ENCODE results near the gene LRRC4C. TPM values are rescaled to one million over a fixed set of nuclear protein-coding genes. Genes with fewer than 3 reads are reported as not detected.
A peak's percentile ranks its signal among the peaks of the same experiment; 100 is the strongest.

The LRRC4C gene
- polyA plus RNA-seq, 1 of the 3 experiments (the other 2 are of a cell fraction): 0.16 TPM

DNA sequence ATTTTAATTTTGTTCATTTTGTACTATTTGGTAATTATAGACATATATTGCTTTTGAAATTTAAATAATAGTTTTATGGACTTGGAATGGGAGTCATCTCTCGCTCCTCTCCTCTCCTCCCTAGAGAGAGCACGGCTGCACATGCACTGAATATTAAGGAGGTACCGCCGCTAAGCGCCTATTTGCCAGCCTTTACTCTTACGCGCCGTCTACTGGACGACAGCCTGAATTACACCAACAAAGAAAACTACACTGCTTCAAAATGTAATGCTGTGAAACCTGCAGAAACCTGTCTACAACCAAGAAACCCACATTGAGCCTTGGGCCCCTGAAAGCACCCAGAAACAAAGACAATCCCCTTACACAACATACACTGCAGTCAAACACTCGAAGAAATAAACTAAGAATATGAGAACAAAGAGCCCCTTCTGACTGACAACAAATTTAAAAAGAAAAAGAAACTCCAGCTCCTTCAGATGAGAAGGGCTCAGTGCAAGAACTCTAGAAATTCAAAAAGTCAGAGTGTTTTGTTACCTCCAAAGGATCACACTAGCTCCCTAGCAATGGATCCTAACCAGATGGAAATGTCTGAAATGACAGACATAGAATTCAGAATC is 737.2 kb downstream of the LRRC4C start:
- Histone ChIP-seq H3K9me3 (no peaks in the 10 kb centered on the region), H3K79me2 (ENCODE audit: insufficient read depth) (no peaks in the 10 kb centered on the region), H3K4me3 (ENCODE audit: low read depth in 2 of 2, low read length in 1 of 2) (no peak overlapping the region; a peak in 1 of 4 replicates), H3K4me2 (no peak overlapping the region), H3F3A (replicated peaks; ENCODE audit: insufficient read depth) (no peaks in the 10 kb centered on the region), H2AFZ (ENCODE audit: low read depth) (no peak overlapping the region), H3K27ac (ENCODE audit: low read depth in 2 of 2, low read length in 1 of 2) (no peak overlapping the region), H3K36me3 (replicated peaks in 1 of 2; ENCODE audit: control insufficient read depth in 1 of 2, insufficient read depth in 2 of 2, low read length in 1 of 2) (no peaks in the 10 kb centered on the region), H3K27me3 (ENCODE audit: insufficient read depth) (no peaks in the 10 kb centered on the region), H3K9me2 (no peaks in the 10 kb centered on the region), H4K20me1 (ENCODE audit: insufficient read depth) (no peaks in the 10 kb centered on the region), H3K4me1 (ENCODE audit: control insufficient read depth in 1 of 2, insufficient read depth in 2 of 2, low read depth in 1 of 2, low read length in 1 of 2) (no peaks in the 10 kb centered on the region), H3K9ac (no peak overlapping the region)
- ChIA-PET CTCF (interaction anchor here (0.6 to 1.7 kb wide), 10 partner anchors 8 to 415 kb away, joined by 3 to 10 read pairs (median 3); no protein-coding TSS in a partner anchor), POLR2A (no interaction called here)
- WGBS (ENCODE audit: low lambda C conversion rate): 33% methylated on average over 10 of the region's 10 CpGs
- DNase-seq: peak; percentile 44
- no peak for TF ChIP-seq USF1 (IDR thresholded peaks at IDR 0.05; ENCODE audit: borderline replicate concordance, low read depth)
- no peak for TF ChIP-seq NRF1 (IDR thresholded peaks at IDR 0.05; ENCODE audit: low read depth, low read length)
- TF ChIP-seq, protein P1, sequence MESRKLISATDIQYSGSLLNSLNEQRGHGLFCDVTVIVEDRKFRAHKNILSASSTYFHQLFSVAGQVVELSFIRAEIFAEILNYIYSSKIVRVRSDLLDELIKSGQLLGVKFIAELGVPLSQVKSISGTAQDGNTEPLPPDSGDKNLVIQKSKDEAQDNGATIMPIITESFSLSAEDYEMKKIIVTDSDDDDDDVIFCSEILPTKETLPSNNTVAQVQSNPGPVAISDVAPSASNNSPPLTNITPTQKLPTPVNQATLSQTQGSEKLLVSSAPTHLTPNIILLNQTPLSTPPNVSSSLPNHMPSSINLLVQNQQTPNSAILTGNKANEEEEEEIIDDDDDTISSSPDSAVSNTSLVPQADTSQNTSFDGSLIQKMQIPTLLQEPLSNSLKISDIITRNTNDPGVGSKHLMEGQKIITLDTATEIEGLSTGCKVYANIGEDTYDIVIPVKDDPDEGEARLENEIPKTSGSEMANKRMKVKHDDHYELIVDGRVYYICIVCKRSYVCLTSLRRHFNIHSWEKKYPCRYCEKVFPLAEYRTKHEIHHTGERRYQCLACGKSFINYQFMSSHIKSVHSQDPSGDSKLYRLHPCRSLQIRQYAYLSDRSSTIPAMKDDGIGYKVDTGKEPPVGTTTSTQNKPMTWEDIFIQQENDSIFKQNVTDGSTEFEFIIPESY (IDR thresholded peaks at IDR 0.05; ENCODE audit: borderline replicate concordance, low read depth): no peak
- TF ChIP-seq RAD21 (IDR thresholded peaks at IDR 0.05; ENCODE audit: low read length): peak; percentile 64
- no peak for TF ChIP-seq REST (IDR thresholded peaks at IDR 0.05; ENCODE audit: low read depth, low read length)
- peak; percentile 62 for TF ChIP-seq SMC3 (IDR thresholded peaks at IDR 0.05; ENCODE audit: low read depth, low read length)
- no peak for TF ChIP-seq YY1 (IDR thresholded peaks at IDR 0.05; ENCODE audit: low read depth)
- TF ChIP-seq TAF1 (IDR thresholded peaks at IDR 0.05; ENCODE audit: borderline replicate concordance, low read depth, low read length): no peak
- TF ChIP-seq CTCF (IDR thresholded peaks at IDR 0.05): peak; percentile 68
- no peak for TF ChIP-seq PBX3 (IDR thresholded peaks at IDR 0.05)
- no peak for TF ChIP-seq SIN3A (IDR thresholded peaks at IDR 0.05; ENCODE audit: borderline replicate concordance, low read depth, low read length)
- TF ChIP-seq RFX5 (IDR thresholded peaks at IDR 0.05; ENCODE audit: low read length): no peak
- no peak for TF ChIP-seq NFIC (IDR thresholded peaks at IDR 0.05; ENCODE audit: borderline replicate concordance)

Measured in SK-N-SH (cell line).